Raji (cell line): Measurements from ENCODE around the gene TECPR2.
A peak's percentile ranks its signal among the peaks of the same experiment; 100 is the strongest.

Experiments
- POLR2A ChIP-seq: IDR thresholded peaks from 2 replicates; pipeline ENCODE4 v1.6.1; 2011; ENCODE audit warnings: low read depth, low read length, control low read depth; ENCODE audit not compliant: insufficient read depth

TECPR2 gene

GRCh38 chr14:102362545-102363181 lies at the start of gene TECPR2, which contains the start of gene CINP:
TECPR2 (plus strand) TSS chr14:102362941; CDS start chr14:102376722, 13,781 bp downstream.
CINP (minus strand) TSS chr14:102362890; CDS start chr14:102362851, 39 bp downstream.
- TF ChIP-seq POLR2A, result peak; percentile 85

- no peak; the same call in 1 of the 2 replicates for TF ChIP-seq POLR2A
Observed at GRCh38 chr14:102314242-102315011, 48.3 kb upstream of the TECPR2 start.

GRCh38 chr14:102315121-102315520 lies 47.6 kb upstream of the TECPR2 start:
- TF ChIP-seq POLR2A, result no peak

- no peak for TF ChIP-seq POLR2A
Observed at GRCh38 chr14:102316338-102316742, 46.4 kb upstream of the TECPR2 start.

GRCh38 chr14:102316743-102317563 lies 45.8 kb upstream of the TECPR2 start:
- TF ChIP-seq POLR2A, result peak; percentile 47

GRCh38 chr14:102317564-102318248 lies 45.0 kb upstream of the TECPR2 start:
- TF ChIP-seq POLR2A, result no peak

GRCh38 chr14:102318781-102319276 lies 43.9 kb upstream of the TECPR2 start:
- TF ChIP-seq POLR2A, result no peak

GRCh38 chr14:102319351-102320032 lies 43.2 kb upstream of the TECPR2 start, which contains the start of gene ZNF839:
ZNF839 (plus strand) TSS chr14:102319746; CDS start chr14:102319766, 20 bp downstream.
- peak; percentile 61 for TF ChIP-seq POLR2A

- no peak for TF ChIP-seq POLR2A
Observed at GRCh38 chr14:102320033-102320660, 42.6 kb upstream of the TECPR2 start.

- TF ChIP-seq POLR2A, result no peak
Observed at GRCh38 chr14:102320671-102321455, 41.9 kb upstream of the TECPR2 start.

- TF ChIP-seq POLR2A, result no peak
Observed at GRCh38 chr14:102321456-102322422, 41.0 kb upstream of the TECPR2 start.

- no peak for TF ChIP-seq POLR2A
Observed at GRCh38 chr14:102323102-102323501, 39.6 kb upstream of the TECPR2 start.
